ENCODE data around the gene CNTRL.

- TF ChIP-seq CTCF (IDR thresholded peaks at IDR 0.05) (no peak), EZH2 (IDR thresholded peaks at IDR 0.05; ENCODE audit: borderline replicate concordance, insufficient read depth, low read depth, low read length, poor library complexity, severe bottlenecking) (no peak)
These were observed 16.9 kb upstream of the CNTRL start for GRCh38 chr9:121057821-121058220.
